Measurements from ENCODE around the gene BSDC1.

BSDC1 gene

DNA sequence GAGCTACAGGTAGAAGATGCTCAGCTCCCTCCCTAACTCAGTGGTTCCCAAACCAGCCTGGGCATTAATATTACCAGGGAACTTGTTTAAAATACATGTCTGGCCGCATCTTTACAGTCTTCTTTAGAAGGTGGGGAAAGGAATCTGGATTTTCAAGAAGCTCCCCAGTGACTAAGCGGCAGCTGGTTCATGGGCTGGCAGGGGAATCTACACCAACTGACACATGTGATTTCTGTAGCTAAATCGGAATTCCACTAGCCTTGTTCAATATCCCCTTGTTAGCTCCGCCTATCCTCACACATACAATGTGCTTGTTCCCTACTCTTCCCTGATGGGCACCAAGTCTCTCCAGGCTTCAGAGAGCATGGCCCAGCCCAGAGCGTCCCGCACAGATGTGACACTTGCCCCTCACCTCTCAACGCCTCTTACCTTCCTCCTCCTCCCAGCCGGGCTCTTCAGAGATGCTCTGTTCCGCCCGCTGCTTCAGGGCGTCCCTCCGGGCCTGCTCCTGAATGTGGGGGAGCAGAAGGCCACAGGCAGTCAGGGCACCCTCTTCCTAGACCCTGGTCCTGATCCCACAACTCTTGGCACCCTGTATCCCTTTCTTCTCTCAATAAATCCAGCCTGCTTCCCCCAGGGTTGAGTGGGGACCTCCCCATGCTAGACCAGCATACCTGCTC is 16.6 kb downstream of the BSDC1 start:
- no peak for DNase-seq (ENCODE audit: low read depth, low spot score)
- TF ChIP-seq, protein P1, sequence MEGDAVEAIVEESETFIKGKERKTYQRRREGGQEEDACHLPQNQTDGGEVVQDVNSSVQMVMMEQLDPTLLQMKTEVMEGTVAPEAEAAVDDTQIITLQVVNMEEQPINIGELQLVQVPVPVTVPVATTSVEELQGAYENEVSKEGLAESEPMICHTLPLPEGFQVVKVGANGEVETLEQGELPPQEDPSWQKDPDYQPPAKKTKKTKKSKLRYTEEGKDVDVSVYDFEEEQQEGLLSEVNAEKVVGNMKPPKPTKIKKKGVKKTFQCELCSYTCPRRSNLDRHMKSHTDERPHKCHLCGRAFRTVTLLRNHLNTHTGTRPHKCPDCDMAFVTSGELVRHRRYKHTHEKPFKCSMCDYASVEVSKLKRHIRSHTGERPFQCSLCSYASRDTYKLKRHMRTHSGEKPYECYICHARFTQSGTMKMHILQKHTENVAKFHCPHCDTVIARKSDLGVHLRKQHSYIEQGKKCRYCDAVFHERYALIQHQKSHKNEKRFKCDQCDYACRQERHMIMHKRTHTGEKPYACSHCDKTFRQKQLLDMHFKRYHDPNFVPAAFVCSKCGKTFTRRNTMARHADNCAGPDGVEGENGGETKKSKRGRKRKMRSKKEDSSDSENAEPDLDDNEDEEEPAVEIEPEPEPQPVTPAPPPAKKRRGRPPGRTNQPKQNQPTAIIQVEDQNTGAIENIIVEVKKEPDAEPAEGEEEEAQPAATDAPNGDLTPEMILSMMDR (IDR thresholded peaks at IDR 0.05; ENCODE audit: low read depth, low read length), result no peak
- H3K4me3 ChIP-seq (ENCODE audit: low read depth, low read length), result no peak overlapping the region
- in situ Hi-C loops (cut with HindIII; ENCODE audit: low sequenced_read_pairs), result no loop called here

DNA sequence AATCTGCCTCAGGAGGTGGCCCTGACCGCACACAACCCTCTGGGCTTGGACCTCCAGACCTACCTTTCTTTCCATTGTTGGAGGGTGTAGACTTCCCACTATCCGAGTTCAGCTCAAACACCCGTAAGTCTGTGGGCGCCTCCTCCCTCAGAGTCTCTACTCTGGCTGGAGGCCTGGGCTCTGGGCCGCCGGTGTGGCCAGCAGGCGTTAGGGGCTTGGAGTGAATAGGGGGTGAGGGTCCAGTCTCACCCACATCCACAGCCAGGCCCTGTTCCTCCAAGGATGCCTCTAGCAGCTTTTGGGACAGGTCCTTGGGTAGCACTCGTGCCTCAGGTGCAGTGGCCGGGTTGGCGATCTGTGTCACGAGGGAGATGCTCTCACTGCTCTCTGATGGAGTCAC is 18.0 kb downstream of the BSDC1 start:
- no peak overlapping the region for H3K4me3 ChIP-seq (ENCODE audit: low read depth, low read length)
- no peak for DNase-seq (ENCODE audit: low read depth, low spot score)
- TF ChIP-seq, protein P1 (IDR thresholded peaks at IDR 0.05; ENCODE audit: low read depth, low read length), result no peak
- in situ Hi-C loops (cut with HindIII; ENCODE audit: low sequenced_read_pairs), result no loop called here

- TF ChIP-seq, protein P1 (IDR thresholded peaks at IDR 0.05; ENCODE audit: low read depth, low read length), result no peak
- no peak overlapping the region for H3K4me3 ChIP-seq (ENCODE audit: low read depth, low read length)
- in situ Hi-C loops (cut with HindIII; ENCODE audit: low sequenced_read_pairs), result no loop called here
- no peak for DNase-seq (ENCODE audit: low read depth, low spot score)
Observed at GRCh38 chr1:32373996-32374592, 20.1 kb downstream of the BSDC1 start.

DNA sequence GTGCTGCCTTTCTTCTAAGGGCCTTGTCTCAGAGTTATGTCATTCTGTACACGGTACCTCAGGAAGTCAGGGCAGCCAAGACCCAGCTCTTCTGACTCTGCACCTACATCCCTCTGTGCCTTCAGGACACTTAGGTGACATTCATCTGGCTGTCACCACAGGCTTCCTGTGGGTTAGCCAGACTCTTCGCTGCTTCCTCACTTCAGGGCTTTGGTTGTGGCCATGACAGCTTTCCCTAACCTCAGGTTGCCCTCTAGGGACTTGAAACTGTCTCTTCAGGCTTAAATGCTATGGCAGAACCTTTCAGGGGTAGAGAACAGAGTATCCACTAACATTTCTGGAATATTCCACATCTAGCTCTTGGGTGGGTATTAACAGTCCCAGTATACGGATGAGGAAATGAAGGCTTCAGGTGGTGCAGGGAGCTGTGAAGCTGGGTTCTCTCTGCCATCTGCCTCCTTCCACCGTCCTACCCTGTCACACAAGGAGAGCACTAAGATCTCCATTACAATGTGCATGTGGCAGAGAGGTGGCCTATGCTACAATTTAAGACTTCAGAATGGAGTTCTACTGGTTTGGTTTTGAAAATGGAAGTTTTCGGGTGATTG is 22.0 kb downstream of the BSDC1 start:
- TF ChIP-seq, protein P1 (IDR thresholded peaks at IDR 0.05; ENCODE audit: low read depth, low read length), result no peak
- H3K4me3 ChIP-seq (ENCODE audit: low read depth, low read length), result no peak overlapping the region
- in situ Hi-C loops (cut with HindIII; ENCODE audit: low sequenced_read_pairs), result no loop called here
- DNase-seq (ENCODE audit: low read depth, low spot score), result no peak

GRCh38 chr1:32367912-32368635 is 26.2 kb downstream of the BSDC1 start:
- in situ Hi-C loops (cut with HindIII; ENCODE audit: low sequenced_read_pairs), result no loop called here
- TF ChIP-seq, protein P1 (IDR thresholded peaks at IDR 0.05; ENCODE audit: low read depth, low read length), result no peak
- no peak for DNase-seq (ENCODE audit: low read depth, low spot score)
- H3K4me3 ChIP-seq (ENCODE audit: low read depth, low read length), result no peak overlapping the region

- TF ChIP-seq, protein P1 (IDR thresholded peaks at IDR 0.05; ENCODE audit: low read depth, low read length), result no peak
- DNase-seq (ENCODE audit: low read depth, low spot score), result no peak
- in situ Hi-C loops (cut with HindIII; ENCODE audit: low sequenced_read_pairs), result no loop called here
- no peak overlapping the region for H3K4me3 ChIP-seq (ENCODE audit: low read depth, low read length)
Observed at GRCh38 chr1:32365445-32365844, 28.8 kb downstream of the BSDC1 start.
